ENCODE data around the gene B3GALNT2.
"Not testable (repeated sequence)": the region's sequence is repeated elsewhere in the genome, so short reads cannot be mapped to it uniquely, and the experiment has no call there.

Gene B3GALNT2

DNA sequence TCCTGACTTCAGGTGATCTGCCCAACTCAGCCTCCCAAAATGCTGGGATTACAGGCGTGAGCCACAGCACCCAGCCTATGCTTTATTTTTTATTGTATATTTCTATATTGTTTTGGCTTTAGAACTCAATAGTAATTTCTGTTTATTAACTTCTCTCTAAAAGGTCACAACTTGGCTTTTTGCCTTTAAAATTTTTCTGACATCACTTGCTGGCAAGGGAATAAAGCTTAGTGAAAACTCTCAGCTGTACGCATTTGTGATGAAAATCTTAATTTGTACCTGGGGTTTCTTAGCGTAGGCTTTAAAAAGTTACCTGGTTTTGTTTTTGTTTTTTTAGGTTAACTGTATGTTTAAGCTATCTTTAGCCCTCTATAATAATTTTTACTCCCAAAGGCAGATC is 36.2 kb downstream of the B3GALNT2 start:
- Histone ChIP-seq H3K27me3 (ENCODE audit: control insufficient read depth in 1 of 2, insufficient read depth in 2 of 2, low read length in 2 of 2) (no peaks in the 10 kb centered on the region), H3K4me1 (ENCODE audit: insufficient read depth, low read length) (no peaks in the 10 kb centered on the region), H3K4me3 (ENCODE audit: low read depth in 1 of 2, low read length in 2 of 2) (no peak overlapping the region), H3K36me3 (ENCODE audit: insufficient read depth, low read length) (peaks cover 24% of the 10 kb centered on the region), H3K9me3 (ENCODE audit: low read length) (no peaks in the 10 kb centered on the region), H3K27ac (ENCODE audit: low read depth, low read length) (no peak overlapping the region), H3K9ac (ENCODE audit: low read length) (no peak overlapping the region)

GRCh38 chr1:235465066-235465465 is 39.2 kb downstream of the B3GALNT2 start:
- Histone ChIP-seq H3K9me3 (ENCODE audit: low read length) (no peaks in the 10 kb centered on the region), H3K27ac (ENCODE audit: low read depth, low read length) (no peak overlapping the region), H3K9ac (ENCODE audit: low read length) (no peak overlapping the region), H3K36me3 (ENCODE audit: insufficient read depth, low read length) (peaks cover 7% of the 10 kb centered on the region), H3K4me1 (ENCODE audit: insufficient read depth, low read length) (no peaks in the 10 kb centered on the region), H3K4me3 (ENCODE audit: low read depth in 1 of 2, low read length in 2 of 2) (no peak overlapping the region), H3K27me3 (ENCODE audit: control insufficient read depth in 1 of 2, insufficient read depth in 2 of 2, low read length in 2 of 2) (no peaks in the 10 kb centered on the region)

DNA sequence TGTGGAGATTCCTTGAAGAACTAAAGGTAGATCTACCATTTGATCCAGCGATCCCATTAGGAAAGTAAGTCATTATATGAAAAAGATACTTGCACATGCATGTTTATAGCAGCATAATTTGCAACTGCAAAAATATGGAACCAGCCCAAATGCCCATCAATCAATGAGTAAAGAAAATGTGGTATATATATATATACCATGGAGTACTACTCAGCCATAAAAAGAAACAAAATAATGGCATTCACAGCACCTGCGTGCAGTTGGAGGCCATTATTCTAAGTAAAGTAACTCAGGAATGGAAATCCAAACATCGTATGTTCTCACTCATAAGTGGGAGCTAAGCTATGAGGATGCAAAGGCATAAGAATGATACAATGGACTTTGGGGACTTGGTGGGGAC is 41.4 kb downstream of the B3GALNT2 start:
- not testable (repeated sequence) for H3K9me3 ChIP-seq (ENCODE audit: low read length); H3K27me3 ChIP-seq (ENCODE audit: control insufficient read depth in 1 of 2, insufficient read depth in 2 of 2, low read length in 2 of 2); H3K4me1 ChIP-seq (ENCODE audit: insufficient read depth, low read length); H3K27ac ChIP-seq (ENCODE audit: low read depth, low read length); H3K4me3 ChIP-seq (ENCODE audit: low read depth in 1 of 2, low read length in 2 of 2); H3K36me3 ChIP-seq (ENCODE audit: insufficient read depth, low read length); H3K9ac ChIP-seq (ENCODE audit: low read length)

- H3K4me3 ChIP-seq (ENCODE audit: low read depth in 1 of 2, low read length in 2 of 2), result no peak overlapping the region
Observed at GRCh38 chr1:235461954-235462353, 42.3 kb downstream of the B3GALNT2 start.

DNA sequence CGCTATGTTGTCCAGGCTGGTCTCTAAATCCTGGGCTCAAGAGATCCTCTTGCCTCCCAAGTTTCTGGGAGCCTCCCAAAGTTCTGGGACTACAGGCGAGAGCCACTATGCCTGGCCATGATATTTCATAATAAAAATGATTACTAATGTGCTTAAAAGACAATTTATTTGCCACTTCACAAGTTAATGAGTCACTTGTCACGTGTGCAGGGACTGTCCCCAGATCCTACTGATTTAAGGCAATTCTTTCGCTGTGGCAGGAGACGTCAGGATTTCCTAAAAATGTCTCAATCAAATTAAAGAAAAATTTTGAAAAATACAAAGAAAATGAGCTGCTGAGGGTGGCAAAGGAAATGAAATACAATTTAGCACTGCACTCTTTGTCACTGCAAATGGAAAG is 43.5 kb downstream of the B3GALNT2 start:
- Histone ChIP-seq H3K4me3 (ENCODE audit: low read depth in 1 of 2, low read length in 2 of 2) (no peak overlapping the region), H3K4me1 (ENCODE audit: insufficient read depth, low read length) (no peaks in the 10 kb centered on the region), H3K9ac (ENCODE audit: low read length) (no peak overlapping the region), H3K9me3 (ENCODE audit: low read length) (no peaks in the 10 kb centered on the region), H3K36me3 (ENCODE audit: insufficient read depth, low read length) (no peaks in the 10 kb centered on the region), H3K27ac (ENCODE audit: low read depth, low read length) (no peak overlapping the region), H3K27me3 (ENCODE audit: control insufficient read depth in 1 of 2, insufficient read depth in 2 of 2, low read length in 2 of 2) (no peaks in the 10 kb centered on the region)

More at GRCh38 chr1:235461954-235462353, 42.3 kb downstream of the B3GALNT2 start:
- Histone ChIP-seq H3K9ac (ENCODE audit: low read length) (no peak overlapping the region), H3K4me1 (ENCODE audit: insufficient read depth, low read length) (no peaks in the 10 kb centered on the region), H3K27me3 (ENCODE audit: control insufficient read depth in 1 of 2, insufficient read depth in 2 of 2, low read length in 2 of 2) (no peaks in the 10 kb centered on the region), H3K36me3 (ENCODE audit: insufficient read depth, low read length) (no peaks in the 10 kb centered on the region), H3K27ac (ENCODE audit: low read depth, low read length) (no peak overlapping the region), H3K9me3 (ENCODE audit: low read length) (no peaks in the 10 kb centered on the region)

DNA sequence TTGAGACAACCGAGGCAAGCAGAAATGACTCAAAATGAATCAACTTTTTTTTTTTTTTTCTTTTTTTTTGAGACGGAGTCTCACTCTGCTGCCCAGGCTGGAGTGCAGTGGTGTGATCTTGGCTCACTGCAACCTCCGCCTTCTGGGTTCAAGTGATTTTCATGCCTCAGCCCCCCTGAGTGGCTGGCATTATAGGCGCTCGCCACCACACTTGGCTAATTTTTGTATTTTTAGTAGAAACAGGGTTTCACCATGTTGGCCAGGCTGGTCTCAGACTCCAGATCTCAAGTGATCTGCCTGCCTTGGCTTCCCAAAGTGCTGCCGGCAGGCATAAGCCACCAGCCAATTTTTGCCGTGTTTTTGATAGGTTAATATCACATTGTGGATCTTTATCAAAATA is 46.4 kb downstream of the B3GALNT2 start:
- H3K4me3 ChIP-seq (ENCODE audit: low read depth in 1 of 2, low read length in 2 of 2); H3K27me3 ChIP-seq (ENCODE audit: control insufficient read depth in 1 of 2, insufficient read depth in 2 of 2, low read length in 2 of 2); H3K27ac ChIP-seq (ENCODE audit: low read depth, low read length); H3K4me1 ChIP-seq (ENCODE audit: insufficient read depth, low read length); H3K9ac ChIP-seq (ENCODE audit: low read length); H3K9me3 ChIP-seq (ENCODE audit: low read length): not testable (repeated sequence)
- H3K36me3 ChIP-seq (ENCODE audit: insufficient read depth, low read length), result peaks cover 13% of the 10 kb centered on the region

- Histone ChIP-seq H3K9ac (ENCODE audit: low read length) (no peak overlapping the region), H3K4me1 (ENCODE audit: insufficient read depth, low read length) (no peaks in the 10 kb centered on the region), H3K27me3 (ENCODE audit: control insufficient read depth in 1 of 2, insufficient read depth in 2 of 2, low read length in 2 of 2) (no peaks in the 10 kb centered on the region), H3K36me3 (ENCODE audit: insufficient read depth, low read length) (peaks cover 25% of the 10 kb centered on the region), H3K27ac (ENCODE audit: low read depth, low read length) (no peak overlapping the region), H3K4me3 (ENCODE audit: low read depth in 1 of 2, low read length in 2 of 2) (no peak overlapping the region), H3K9me3 (ENCODE audit: low read length) (no peaks in the 10 kb centered on the region)
Observed at GRCh38 chr1:235455823-235456222, 48.4 kb downstream of the B3GALNT2 start.

DNA sequence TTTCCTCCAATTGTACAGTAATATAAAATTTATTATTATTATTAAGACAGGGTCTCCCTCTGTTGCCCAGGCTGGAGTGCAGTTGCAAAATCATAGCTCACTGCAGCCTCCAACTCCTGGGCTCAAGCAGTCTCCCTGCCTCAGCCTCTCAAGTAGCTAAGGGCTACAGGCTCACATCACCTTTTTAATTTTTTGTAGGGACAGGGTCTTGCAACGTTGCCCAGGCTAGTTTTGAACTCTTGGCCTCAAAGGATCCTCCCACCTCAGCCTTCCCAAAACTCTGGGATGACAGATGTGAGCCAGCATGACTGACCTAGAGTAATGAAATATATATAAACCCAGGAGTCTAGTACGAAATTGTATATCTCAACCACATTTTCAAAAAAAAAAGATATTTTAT is 49.2 kb downstream of the B3GALNT2 start:
- H3K9ac ChIP-seq (ENCODE audit: low read length), result no peak overlapping the region
- no peaks in the 10 kb centered on the region for H3K27me3 ChIP-seq (ENCODE audit: control insufficient read depth in 1 of 2, insufficient read depth in 2 of 2, low read length in 2 of 2)
- no peak overlapping the region for H3K27ac ChIP-seq (ENCODE audit: low read depth, low read length)
- no peaks in the 10 kb centered on the region for H3K9me3 ChIP-seq (ENCODE audit: low read length)
- no peak overlapping the region for H3K4me3 ChIP-seq (ENCODE audit: low read depth in 1 of 2, low read length in 2 of 2)
- H3K36me3 ChIP-seq (ENCODE audit: insufficient read depth, low read length), result peaks cover 32% of the 10 kb centered on the region
- H3K4me1 ChIP-seq (ENCODE audit: insufficient read depth, low read length), result no peaks in the 10 kb centered on the region

DNA sequence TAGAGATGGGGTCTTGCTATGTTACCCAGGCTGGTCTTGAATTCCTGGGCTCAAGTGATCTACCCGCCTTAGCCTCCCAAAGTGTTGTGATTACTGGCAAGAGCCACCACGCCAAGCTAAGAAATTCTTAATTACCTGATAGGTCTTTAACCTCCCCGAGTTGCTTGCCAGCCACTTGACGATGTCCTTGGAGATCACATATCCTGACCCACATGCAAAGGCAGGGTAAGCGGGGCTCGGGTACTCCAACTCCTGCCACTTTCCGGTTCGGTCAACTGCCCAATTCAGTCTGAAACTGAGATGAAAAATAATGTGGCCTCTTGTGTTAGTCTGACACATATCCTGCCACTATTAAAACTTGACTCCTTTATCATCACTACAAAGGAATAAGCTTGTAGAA is 50.2 kb downstream of the B3GALNT2 start:
- Histone ChIP-seq H3K4me3 (ENCODE audit: low read depth in 1 of 2, low read length in 2 of 2) (no peak overlapping the region), H3K27ac (ENCODE audit: low read depth, low read length) (no peak overlapping the region), H3K9me3 (ENCODE audit: low read length) (no peaks in the 10 kb centered on the region), H3K9ac (ENCODE audit: low read length) (no peak overlapping the region), H3K36me3 (ENCODE audit: insufficient read depth, low read length) (peaks cover 37% of the 10 kb centered on the region), H3K4me1 (ENCODE audit: insufficient read depth, low read length) (no peaks in the 10 kb centered on the region), H3K27me3 (ENCODE audit: control insufficient read depth in 1 of 2, insufficient read depth in 2 of 2, low read length in 2 of 2) (no peaks in the 10 kb centered on the region)

GRCh38 chr1:235450886-235451483 is 53.3 kb downstream of the B3GALNT2 start:
- Histone ChIP-seq H3K9me3 (ENCODE audit: low read length) (no peaks in the 10 kb centered on the region), H3K27me3 (ENCODE audit: control insufficient read depth in 1 of 2, insufficient read depth in 2 of 2, low read length in 2 of 2) (no peaks in the 10 kb centered on the region), H3K27ac (ENCODE audit: low read depth, low read length) (no peak overlapping the region), H3K36me3 (ENCODE audit: insufficient read depth, low read length) (peaks cover 63% of the 10 kb centered on the region), H3K9ac (ENCODE audit: low read length) (no peak overlapping the region), H3K4me3 (ENCODE audit: low read depth in 1 of 2, low read length in 2 of 2) (no peak overlapping the region), H3K4me1 (ENCODE audit: insufficient read depth, low read length) (no peaks in the 10 kb centered on the region)

DNA sequence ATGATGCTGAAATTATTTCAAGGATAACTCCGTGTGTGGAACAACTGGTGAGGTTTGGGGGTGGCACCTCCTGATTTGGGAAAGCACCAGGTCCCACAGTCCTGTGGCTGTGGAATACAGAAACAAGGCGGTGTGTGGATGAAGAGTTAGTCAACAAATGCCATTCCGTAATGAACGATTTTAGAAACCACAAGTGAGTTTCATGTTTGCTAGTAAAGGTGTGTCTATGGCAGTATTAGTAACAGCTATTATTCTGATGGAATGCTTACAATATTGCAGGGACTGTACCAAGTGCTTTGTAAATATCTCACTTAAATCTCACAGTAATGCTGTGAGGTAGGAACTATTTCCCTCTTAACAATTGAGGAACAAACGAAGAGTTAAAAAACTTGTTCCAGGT is 53.8 kb downstream of the B3GALNT2 start:
- H3K36me3 ChIP-seq (ENCODE audit: insufficient read depth, low read length), result peaks cover 68% of the 10 kb centered on the region
- no peak overlapping the region for H3K4me3 ChIP-seq (ENCODE audit: low read depth in 1 of 2, low read length in 2 of 2)
- H3K9me3 ChIP-seq (ENCODE audit: low read length), result no peaks in the 10 kb centered on the region
- H3K27ac ChIP-seq (ENCODE audit: low read depth, low read length), result no peak overlapping the region
- H3K4me1 ChIP-seq (ENCODE audit: insufficient read depth, low read length), result no peaks in the 10 kb centered on the region
- no peak overlapping the region for H3K9ac ChIP-seq (ENCODE audit: low read length)
- no peaks in the 10 kb centered on the region for H3K27me3 ChIP-seq (ENCODE audit: control insufficient read depth in 1 of 2, insufficient read depth in 2 of 2, low read length in 2 of 2)

- Histone ChIP-seq H3K36me3 (ENCODE audit: insufficient read depth, low read length) (peaks cover 80% of the 10 kb centered on the region), H3K4me1 (ENCODE audit: insufficient read depth, low read length) (no peaks in the 10 kb centered on the region), H3K9ac (ENCODE audit: low read length) (no peak overlapping the region), H3K9me3 (ENCODE audit: low read length) (no peaks in the 10 kb centered on the region), H3K27me3 (ENCODE audit: control insufficient read depth in 1 of 2, insufficient read depth in 2 of 2, low read length in 2 of 2) (no peaks in the 10 kb centered on the region), H3K27ac (ENCODE audit: low read depth, low read length) (no peak overlapping the region), H3K4me3 (ENCODE audit: low read depth in 1 of 2, low read length in 2 of 2) (no peak overlapping the region)
Observed at GRCh38 chr1:235448616-235449015, 55.6 kb downstream of the B3GALNT2 start.

Data from muscle layer of colon (tissue), 2 donors.